Measurements from ENCODE around the gene C1orf21. TPM values are rescaled to one million over a fixed set of nuclear protein-coding genes. Genes with fewer than 3 reads are reported as not detected.

Gene C1orf21
- total and polyA plus RNA-seq, 5 donors: 57.1 to 93.5 (median 73.4) TPM

DNA sequence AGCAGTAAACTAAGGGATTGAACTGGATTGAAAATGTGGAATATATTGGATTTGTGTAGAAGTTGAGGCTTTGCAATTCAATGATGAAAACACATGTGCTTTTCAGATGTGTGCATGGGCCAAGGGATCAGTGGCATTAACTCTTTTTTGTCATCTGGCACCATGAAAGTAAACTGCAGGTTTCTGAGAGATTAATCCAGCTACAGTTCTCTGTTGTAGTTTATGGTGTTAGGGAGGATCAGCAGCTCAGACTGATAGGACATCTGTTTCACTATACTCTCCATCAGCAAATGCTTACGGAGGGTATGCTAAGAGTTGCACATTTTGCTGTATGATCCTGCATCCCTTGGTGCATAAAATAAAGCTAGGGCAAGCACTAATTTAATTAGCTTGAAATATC, 82.6 kb downstream of the C1orf21 start:
- Histone ChIP-seq H3K4me3 (ENCODE audit: low read length) (no peak overlapping the region), H3K9me3 (ENCODE audit: control insufficient read depth, low read length) (no peaks in the 10 kb centered on the region), H3K4me1 (ENCODE audit: control insufficient read depth, insufficient read depth, low read length) (peaks cover 6% of the 10 kb centered on the region), H3K27me3 (ENCODE audit: control insufficient read depth, insufficient read depth) (no peaks in the 10 kb centered on the region), H3K27ac (ENCODE audit: low read length) (no peak overlapping the region)
- no peak for ATAC-seq
- intact Hi-C loops (cut with DNase I): loop anchor here in 1 of 4 donors (10.0 kb wide), 1 partner anchor 85 kb away; the partner anchor contains the start of gene C1orf21
- WGBS: 85% methylated on average over 1 of the region's 1 CpG
- no peak for DNase-seq

DNA sequence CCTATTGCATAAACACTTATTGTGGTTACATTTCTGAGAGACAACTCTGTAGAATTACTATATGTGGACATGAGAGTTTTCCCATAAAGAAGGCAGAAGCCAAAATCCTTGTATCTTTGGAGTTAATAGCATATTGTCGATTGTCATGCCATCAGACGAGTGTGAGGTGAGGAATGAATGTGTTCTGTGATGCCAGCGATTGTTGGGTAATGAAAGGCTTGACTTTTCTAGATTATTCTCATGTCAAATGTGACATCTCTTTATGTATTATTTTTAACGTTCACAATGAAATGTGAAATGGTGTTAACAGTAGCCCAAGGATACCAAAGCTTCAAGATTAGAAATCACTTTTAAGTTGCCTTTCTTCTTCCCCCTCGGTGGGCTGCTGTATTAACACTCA, 84.9 kb downstream of the C1orf21 start:
- ATAC-seq (no peak), DNase-seq (no peak)
- no peaks in the 10 kb centered on the region for H3K27me3 ChIP-seq (ENCODE audit: control insufficient read depth, insufficient read depth)
- WGBS: 49% methylated on average over 5 of the region's 5 CpGs
- peaks cover 4% of the 10 kb centered on the region for H3K4me1 ChIP-seq (ENCODE audit: control insufficient read depth, insufficient read depth, low read length)
- intact Hi-C loops (cut with DNase I): no loop called here
- H3K27ac ChIP-seq (ENCODE audit: low read length): no peak overlapping the region
- H3K4me3 ChIP-seq (ENCODE audit: low read length): no peak overlapping the region
- no peaks in the 10 kb centered on the region for H3K9me3 ChIP-seq (ENCODE audit: control insufficient read depth, low read length)

DNA sequence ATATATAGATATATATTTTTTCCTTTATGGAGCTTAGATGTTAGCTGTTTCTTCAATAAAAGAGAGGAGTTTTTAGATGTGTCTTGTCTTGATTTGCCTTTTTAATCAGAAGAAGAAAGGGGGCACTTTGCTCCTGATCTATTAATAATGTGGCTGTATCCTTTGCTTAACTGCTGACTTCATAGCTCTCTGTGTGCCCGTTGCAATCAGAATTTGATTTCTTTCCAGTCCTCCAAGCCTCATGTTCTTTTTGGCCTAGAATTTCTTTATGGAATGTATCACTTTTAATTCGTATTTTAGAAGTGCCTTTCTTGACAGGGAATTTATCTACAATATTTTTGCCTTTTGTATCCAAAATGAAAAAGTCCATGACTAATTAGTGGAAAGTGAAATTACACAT, 85.3 kb downstream of the C1orf21 start:
- intact Hi-C loops (cut with DNase I): no loop called here
- H3K4me1 ChIP-seq (ENCODE audit: control insufficient read depth, insufficient read depth, low read length): peaks cover 3% of the 10 kb centered on the region
- H3K9me3 ChIP-seq (ENCODE audit: control insufficient read depth, low read length): no peaks in the 10 kb centered on the region
- H3K4me3 ChIP-seq (ENCODE audit: low read length): no peak overlapping the region
- no peak overlapping the region for H3K27ac ChIP-seq (ENCODE audit: low read length)
- ATAC-seq (peak; percentile 62 to 80), DNase-seq (no peak)
- WGBS: 22% methylated on average over 2 of the region's 2 CpGs
- H3K27me3 ChIP-seq (ENCODE audit: control insufficient read depth, insufficient read depth): no peaks in the 10 kb centered on the region

DNA sequence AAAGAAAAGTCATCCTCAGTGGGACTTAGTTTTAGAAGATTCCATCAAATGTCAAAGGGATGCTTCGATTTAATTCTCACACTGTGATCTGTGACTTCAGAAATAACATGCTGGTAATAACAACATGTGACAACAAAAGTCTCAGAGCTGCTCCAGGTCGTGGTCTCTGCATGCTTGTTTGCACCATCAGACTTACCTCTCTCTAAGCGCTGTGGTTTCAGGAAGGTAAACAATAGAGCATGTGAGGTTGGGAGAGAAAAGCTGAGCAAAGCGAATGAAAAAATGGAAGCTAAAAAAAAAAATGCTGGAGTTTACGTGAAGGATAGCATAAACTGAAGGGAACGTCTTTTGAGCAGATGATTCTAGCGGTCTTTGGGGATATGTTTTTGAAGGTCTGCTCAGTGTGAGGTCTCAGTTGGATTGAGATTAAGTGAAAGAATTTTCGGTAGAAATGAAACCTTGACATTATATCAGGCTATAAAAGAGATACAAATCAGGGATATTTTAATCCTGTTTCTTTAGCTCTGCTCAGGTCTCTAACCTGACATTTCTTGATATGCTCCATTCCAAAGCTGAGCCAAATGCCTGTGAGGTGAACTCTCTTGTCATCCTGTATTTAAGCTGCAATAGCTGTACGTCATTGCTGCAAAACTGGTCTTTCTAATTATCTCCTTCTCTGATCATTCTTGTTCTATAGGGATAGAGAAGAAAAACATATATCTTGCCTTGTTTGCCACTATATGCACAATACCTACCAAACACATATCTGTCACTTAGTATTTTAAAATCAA, 86.5 kb downstream of the C1orf21 start:
- DNase-seq: no peak
- Histone ChIP-seq H3K4me1 (ENCODE audit: control insufficient read depth, insufficient read depth, low read length) (peaks cover 2% of the 10 kb centered on the region), H3K27me3 (ENCODE audit: control insufficient read depth, insufficient read depth) (no peaks in the 10 kb centered on the region), H3K27ac (ENCODE audit: low read length) (no peak overlapping the region), H3K9me3 (ENCODE audit: control insufficient read depth, low read length) (no peaks in the 10 kb centered on the region), H3K4me3 (ENCODE audit: low read length) (no peak overlapping the region)
- ATAC-seq: no peak
- 90% methylated on average over 9 of the region's 9 CpGs for WGBS
- intact Hi-C loops (cut with DNase I): no loop called here

DNA sequence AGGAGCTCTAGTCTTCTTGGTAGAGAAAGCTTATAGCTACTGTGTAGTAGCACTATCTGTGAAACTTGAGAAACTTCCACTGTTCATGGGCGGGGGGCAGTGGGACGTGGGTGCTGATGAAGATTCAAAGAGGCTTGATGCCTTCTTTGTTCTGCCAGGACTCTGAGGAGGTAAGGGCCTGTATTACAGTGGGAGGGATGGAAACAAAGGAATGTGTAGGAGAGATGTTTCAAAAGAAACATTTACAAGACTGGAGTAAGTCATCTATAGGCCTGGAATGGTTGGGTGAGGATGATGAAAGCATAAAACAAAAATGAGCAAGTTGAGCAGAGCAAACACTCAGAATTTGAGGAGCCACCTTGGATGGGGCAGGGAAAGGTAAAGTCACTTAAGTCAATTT, 89.4 kb downstream of the C1orf21 start:
- no peak overlapping the region for H3K27ac ChIP-seq (ENCODE audit: low read length)
- intact Hi-C loops (cut with DNase I): no loop called here
- no peaks in the 10 kb centered on the region for H3K9me3 ChIP-seq (ENCODE audit: control insufficient read depth, low read length)
- H3K4me3 ChIP-seq (ENCODE audit: low read length): no peak overlapping the region
- no peak for DNase-seq
- 92% methylated on average over 2 of the region's 2 CpGs for WGBS
- H3K4me1 ChIP-seq (ENCODE audit: control insufficient read depth, insufficient read depth, low read length): peaks cover 6% of the 10 kb centered on the region
- ATAC-seq: no peak
- H3K27me3 ChIP-seq (ENCODE audit: control insufficient read depth, insufficient read depth): no peaks in the 10 kb centered on the region

DNA sequence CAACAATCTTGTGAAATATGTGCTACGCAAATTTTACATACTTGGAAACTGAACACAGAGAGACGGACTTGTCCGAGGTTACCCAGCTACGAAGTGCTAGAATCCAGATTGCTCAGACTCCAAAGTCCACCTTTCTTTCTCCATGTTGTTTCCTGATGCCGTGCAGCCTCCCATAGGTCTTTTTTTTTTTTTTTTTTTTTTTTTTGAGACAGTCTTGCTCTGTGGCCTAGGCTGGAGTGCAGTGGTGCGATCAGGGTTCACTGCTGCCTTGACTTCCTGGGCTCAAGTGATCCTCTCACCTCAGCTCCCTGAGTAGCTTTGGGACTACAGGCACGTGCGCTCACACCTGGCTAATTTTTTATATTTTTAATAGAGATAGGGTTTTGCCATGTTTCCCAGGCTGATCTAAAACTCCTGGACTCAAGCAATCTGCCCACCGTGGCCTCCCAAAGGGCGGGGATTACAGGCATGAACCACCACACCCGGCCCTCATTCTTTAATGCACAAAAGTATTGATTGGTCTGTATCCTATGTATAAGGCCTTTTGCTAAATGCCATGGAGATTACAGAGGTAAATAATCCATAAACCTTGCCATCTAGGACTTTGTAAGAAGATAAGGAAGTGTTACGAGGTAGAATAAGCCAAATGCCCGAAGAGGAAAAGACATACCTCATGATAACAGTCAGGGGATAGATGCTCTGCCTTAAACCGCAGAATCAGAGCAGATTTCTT, 92.8 kb downstream of the C1orf21 start:
- H3K27ac ChIP-seq (ENCODE audit: low read length): no peak overlapping the region
- no peaks in the 10 kb centered on the region for H3K9me3 ChIP-seq (ENCODE audit: control insufficient read depth, low read length)
- peaks cover 22% of the 10 kb centered on the region for H3K4me1 ChIP-seq (ENCODE audit: control insufficient read depth, insufficient read depth, low read length)
- no peak overlapping the region for H3K4me3 ChIP-seq (ENCODE audit: low read length)
- DNase-seq: no peak
- 94% methylated on average over 14 of the region's 14 CpGs for WGBS
- intact Hi-C loops (cut with DNase I): loop anchor here in 2 of 4 donors (10.0 kb wide), 2 partner anchors 85 to 95 kb away; partner anchors contain the start of gene C1orf21 (in 1 of the 2)
- no peaks in the 10 kb centered on the region for H3K27me3 ChIP-seq (ENCODE audit: control insufficient read depth, insufficient read depth)
- ATAC-seq: no peak

DNA sequence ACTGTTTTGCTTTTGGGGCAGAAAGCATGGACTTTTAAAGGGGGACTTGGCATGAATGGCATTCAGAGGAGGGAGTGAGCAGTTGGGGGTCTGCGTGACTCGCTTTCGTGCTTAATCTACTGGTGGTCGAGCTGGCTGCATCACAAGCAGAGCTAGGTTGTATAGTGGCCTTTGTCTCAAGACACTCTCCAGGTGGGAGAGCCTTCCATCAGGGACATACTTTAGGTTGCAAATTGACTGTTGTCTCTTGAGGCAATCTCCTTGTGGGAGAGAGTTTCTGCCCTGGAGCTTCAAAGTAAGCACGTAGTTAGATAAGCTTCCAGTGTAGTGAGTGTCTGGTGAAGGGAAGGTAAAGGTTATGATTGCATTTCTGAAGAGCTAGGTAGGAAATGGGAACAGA, 93.9 kb downstream of the C1orf21 start:
- no peaks in the 10 kb centered on the region for H3K9me3 ChIP-seq (ENCODE audit: control insufficient read depth, low read length)
- no peak overlapping the region for H3K4me3 ChIP-seq (ENCODE audit: low read length)
- peak overlapping the region; percentile 42 for H3K27ac ChIP-seq (ENCODE audit: low read length)
- WGBS: 87% methylated on average over 5 of the region's 5 CpGs
- H3K27me3 ChIP-seq (ENCODE audit: control insufficient read depth, insufficient read depth): no peaks in the 10 kb centered on the region
- H3K4me1 ChIP-seq (ENCODE audit: control insufficient read depth, insufficient read depth, low read length): peaks cover 26% of the 10 kb centered on the region
- no peak for DNase-seq
- ATAC-seq: no peak
- intact Hi-C loops (cut with DNase I): loop anchor here in 2 of 4 donors (10.0 kb wide), 2 partner anchors 86 to 96 kb away; partner anchors contain the start of gene C1orf21 (in 1 of the 2)

DNA sequence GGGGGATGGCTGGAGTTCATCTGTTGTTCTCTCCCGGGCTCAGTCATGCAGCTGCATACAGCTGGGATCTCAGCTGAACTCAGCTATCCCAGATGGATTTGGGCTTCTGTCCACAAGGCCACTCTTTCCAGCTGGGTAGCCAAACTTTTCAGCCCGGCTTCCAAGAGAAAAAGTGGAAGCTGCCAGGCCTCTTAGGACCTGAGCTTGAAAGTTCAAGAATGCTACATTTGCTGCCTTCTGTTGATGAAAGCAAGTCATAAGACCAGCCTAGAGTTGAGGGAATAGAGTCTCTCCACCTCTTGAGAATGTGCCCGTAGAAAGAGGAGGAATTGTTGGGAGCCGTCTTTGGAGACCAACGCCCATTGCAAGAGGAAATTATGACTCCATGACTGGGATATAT, 95.3 kb downstream of the C1orf21 start:
- WGBS: 37% methylated on average over 5 of the region's 5 CpGs
- Histone ChIP-seq H3K9me3 (ENCODE audit: control insufficient read depth, low read length) (no peaks in the 10 kb centered on the region), H3K4me3 (ENCODE audit: low read length) (no peak overlapping the region), H3K27me3 (ENCODE audit: control insufficient read depth, insufficient read depth) (no peaks in the 10 kb centered on the region), H3K27ac (ENCODE audit: low read length) (peak overlapping the region; percentile 73), H3K4me1 (ENCODE audit: control insufficient read depth, insufficient read depth, low read length) (peaks cover 39% of the 10 kb centered on the region)
- ATAC-seq (peak; percentile 82 to 85), DNase-seq (peak; percentile 80 to 89 (median 82))
- intact Hi-C loops (cut with DNase I): loop anchor here in 2 of 4 donors (10.0 kb wide), 2 partner anchors 87 to 97 kb away; partner anchors contain the start of gene C1orf21 (in 1 of the 2)

DNA sequence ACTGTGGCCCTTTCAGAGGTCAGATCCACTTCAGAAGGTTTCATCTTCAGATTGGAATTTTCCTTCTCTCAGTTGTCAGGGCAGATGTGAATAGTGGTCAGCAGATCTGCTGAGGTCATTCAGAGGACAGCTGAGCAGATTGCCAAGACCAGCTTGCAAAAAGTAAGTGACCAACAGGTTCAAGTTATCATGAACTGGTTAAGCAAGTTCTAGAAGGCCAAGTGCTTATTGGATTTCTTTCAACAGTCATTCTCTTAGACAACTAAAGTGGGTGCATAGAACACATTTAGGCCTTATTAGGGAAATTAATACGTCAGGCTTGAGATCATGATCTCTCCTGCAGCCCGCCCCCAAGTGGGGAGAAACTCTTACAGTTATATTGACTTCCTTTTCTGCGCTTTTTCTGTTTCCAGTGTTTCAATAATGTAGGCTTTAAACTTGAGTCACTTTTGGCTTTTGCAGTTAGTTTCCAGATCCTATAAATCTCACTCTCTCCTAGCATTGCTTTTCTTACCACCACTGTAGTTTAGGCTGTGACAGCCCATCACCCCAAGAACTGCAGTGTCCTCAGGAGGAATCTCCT, 96.4 kb downstream of the C1orf21 start:
- intact Hi-C loops (cut with DNase I): loop anchor here in 2 of 4 donors (10.0 kb wide), 2 partner anchors 88 to 98 kb away; partner anchors contain the start of gene C1orf21 (in 1 of the 2)
- DNase-seq (peak; percentile 39 to 68 (median 56)), ATAC-seq (peak; percentile 45 to 71)
- H3K4me1 ChIP-seq (ENCODE audit: control insufficient read depth, insufficient read depth, low read length): peaks cover 43% of the 10 kb centered on the region
- H3K27me3 ChIP-seq (ENCODE audit: control insufficient read depth, insufficient read depth): no peaks in the 10 kb centered on the region
- H3K4me3 ChIP-seq (ENCODE audit: low read length): no peak overlapping the region
- WGBS: 40% methylated on average over 3 of the region's 3 CpGs
- no peaks in the 10 kb centered on the region for H3K9me3 ChIP-seq (ENCODE audit: control insufficient read depth, low read length)
- H3K27ac ChIP-seq (ENCODE audit: low read length): peak overlapping the region; percentile 85

DNA sequence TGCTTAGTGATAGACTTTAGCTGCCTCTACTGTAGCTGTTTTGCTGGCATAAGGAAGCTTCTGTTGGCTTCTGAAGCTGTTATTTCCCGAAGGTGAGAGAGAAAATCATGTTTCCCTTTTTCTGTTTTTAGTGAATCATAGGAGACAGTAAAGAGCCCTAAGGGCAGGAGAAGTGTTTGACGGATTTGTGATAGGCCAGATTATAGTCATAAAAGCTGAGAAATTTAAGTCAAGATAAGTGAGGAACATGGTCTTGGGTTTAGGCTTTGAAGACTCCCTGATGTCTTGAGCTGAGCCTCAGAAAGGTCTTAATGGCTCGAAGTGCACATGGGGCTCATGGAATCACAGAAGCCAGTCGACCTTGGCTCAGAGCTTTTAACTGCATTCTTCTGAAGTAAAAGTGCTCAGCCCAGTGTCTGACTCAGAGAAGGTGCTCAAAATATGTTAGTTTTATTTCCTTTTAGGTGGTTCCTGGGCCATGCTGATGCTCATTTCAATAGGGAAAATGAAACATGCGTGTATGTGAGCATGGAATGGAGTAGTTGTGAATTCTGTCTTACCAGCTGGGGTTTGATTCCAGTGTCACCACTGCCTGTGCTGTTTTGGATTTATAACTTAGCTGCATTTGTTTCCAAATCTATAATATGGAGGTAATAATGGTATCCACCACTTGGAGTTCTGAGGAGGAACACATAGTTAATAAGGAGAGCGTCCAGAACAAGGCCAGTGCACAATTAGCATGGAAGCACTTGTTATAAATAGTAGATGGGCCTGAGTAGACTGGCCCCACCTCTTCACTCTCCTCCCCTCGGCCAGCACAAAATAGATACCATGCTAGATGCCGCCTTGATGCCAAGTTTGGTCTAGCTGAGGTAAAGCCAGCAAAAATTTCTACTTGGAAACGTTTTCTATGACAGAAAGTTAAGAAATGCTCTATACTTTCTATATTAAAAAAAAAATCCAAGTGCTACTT, 99.2 kb downstream of the C1orf21 start:
- H3K4me3 ChIP-seq (ENCODE audit: low read length): no peak overlapping the region
- no peaks in the 10 kb centered on the region for H3K9me3 ChIP-seq (ENCODE audit: control insufficient read depth, low read length)
- H3K27ac ChIP-seq (ENCODE audit: low read length): peak overlapping the region; percentile 84
- no peak for DNase-seq
- peaks cover 42% of the 10 kb centered on the region for H3K4me1 ChIP-seq (ENCODE audit: control insufficient read depth, insufficient read depth, low read length)
- WGBS: 62% methylated on average over 9 of the region's 9 CpGs
- peak; percentile 42 to 52 for ATAC-seq
- intact Hi-C loops (cut with DNase I): loop anchor here in 2 of 4 donors (10.0 kb wide), 2 partner anchors 91 to 101 kb away; partner anchors contain the start of gene C1orf21 (in 1 of the 2)
- no peaks in the 10 kb centered on the region for H3K27me3 ChIP-seq (ENCODE audit: control insufficient read depth, insufficient read depth)

Data from right cardiac atrium (tissue), 5 donors.